NCI-H1417 treated with DMSO at 0.1 percent for 48 hours (cell line): ENCODE measurements around the gene FOXF2.

Source experiments
- DNase-seq: peaks from one replicate; lab custom pipeline; 2025; lab: John Stamatoyannopoulos, UW

FOXF2 gene

GRCh38 chr6:1390946-1391799 is 1.8 kb downstream of the FOXF2 start:
- DNase-seq: no peak

- DNase-seq: no peak
These were observed 2.5 kb downstream of the FOXF2 start for GRCh38 chr6:1391800-1392309.

GRCh38 chr6:1392813-1393640 is 3.7 kb downstream of the FOXF2 start:
- DNase-seq: no peak

- DNase-seq: no peak
These were observed 4.4 kb downstream of the FOXF2 start for GRCh38 chr6:1393641-1394283.

- DNase-seq: no peak
These were observed 5.4 kb downstream of the FOXF2 start for GRCh38 chr6:1394514-1395463.

- DNase-seq: no peak
These were observed 6.1 kb downstream of the FOXF2 start for GRCh38 chr6:1395506-1395905.

GRCh38 chr6:1395941-1396908 is 6.8 kb downstream of the FOXF2 start:
- no peak for DNase-seq

GRCh38 chr6:1396952-1397868 is 7.8 kb downstream of the FOXF2 start:
- peak; percentile 6 for DNase-seq

GRCh38 chr6:1399085-1399780 is 9.9 kb downstream of the FOXF2 start:
- no peak for DNase-seq

GRCh38 chr6:1400126-1400850 is 10.9 kb downstream of the FOXF2 start:
- no peak for DNase-seq

GRCh38 chr6:1402369-1402768 is 13.0 kb downstream of the FOXF2 start:
- DNase-seq: no peak

- no peak for DNase-seq
These were observed 13.5 kb downstream of the FOXF2 start for GRCh38 chr6:1402868-1403267.

GRCh38 chr6:1403851-1404712 is 14.7 kb downstream of the FOXF2 start:
- DNase-seq: no peak

GRCh38 chr6:1404713-1405098 is 15.3 kb downstream of the FOXF2 start:
- DNase-seq: no peak

GRCh38 chr6:1405221-1405620 is 15.8 kb downstream of the FOXF2 start:
- DNase-seq: no peak

GRCh38 chr6:1406306-1407072 is 17.1 kb downstream of the FOXF2 start:
- DNase-seq: no peak
